GM23338 (cell line): ENCODE measurements around the gene METTL6. TPM values are rescaled to one million over a fixed set of nuclear protein-coding genes. Genes with fewer than 3 reads are reported as not detected.

ENCODE experiments used
- ATAC-seq: fragments of 200-7000 bp; cut with Tn5 transposase; 3 replicates; pipeline ENCODE4 v1.9.1; 2020
- DNase-seq: peaks from one replicate; pipeline ENCODE4 v3.0.0-alpha.2; 2015; ENCODE audit warnings: low spot score
- H2AFZ ChIP-seq: fragments of 200-600 bp; sonication (generic); 2 replicates; pipeline ENCODE4 v1.8.0; 2016; ENCODE audit warnings: antibody characterized with exemption, mild to moderate bottlenecking, moderate library complexity
- H3F3A ChIP-seq: fragments of 200-600 bp; sonication (generic); replicated peaks from 2 replicates; pipeline ENCODE4 v1.8.0; 2017; ENCODE audit warnings: antibody characterized with exemption, mixed run types, low read depth
- H3K27ac ChIP-seq: fragments of 200-600 bp; sonication (generic); 2 replicates; pipeline ENCODE4 v1.6.1; 2016; ENCODE audit warnings: low read depth
- H3K27me3 ChIP-seq: fragments of 200-600 bp; sonication (generic); 2 replicates; pipeline ENCODE4 v1.8.0; 2016; ENCODE audit warnings: mild to moderate bottlenecking, mixed run types, moderate library complexity; ENCODE audit not compliant: insufficient read depth
- H3K36me3 ChIP-seq: fragments of 200-600 bp; sonication (generic); 2 replicates; pipeline ENCODE4 v1.8.0; 2016; ENCODE audit warnings: mild to moderate bottlenecking; ENCODE audit not compliant: insufficient read depth
- H3K4me1 ChIP-seq: fragments of 200-600 bp; sonication (generic); 2 replicates; pipeline ENCODE4 v1.8.0; 2016; ENCODE audit warnings: mild to moderate bottlenecking, moderate library complexity; ENCODE audit not compliant: insufficient read depth
- H3K4me2 ChIP-seq: fragments of 200-600 bp; sonication (generic); 2 replicates; pipeline ENCODE4 v1.7.1; 2017; ENCODE audit warnings: mixed run types
- H3K4me3 ChIP-seq: fragments of 200-600 bp; sonication (generic); 2 replicates; pipeline ENCODE4 v1.6.1; 2016; ENCODE audit warnings: mixed run types
- H3K79me2 ChIP-seq: fragments of 200-600 bp; sonication (generic); replicated peaks from 2 replicates; pipeline ENCODE4 v1.8.0; 2017; ENCODE audit warnings: mild to moderate bottlenecking; ENCODE audit not compliant: insufficient read depth
- H3K9me2 ChIP-seq: fragments of 200-600 bp; sonication (generic); 2 replicates; pipeline ENCODE4 v1.8.0; 2017; ENCODE audit not compliant: insufficient read depth
- H4K20me1 ChIP-seq: fragments of 200-600 bp; sonication (generic); replicated peaks from 2 replicates; pipeline ENCODE4 v1.8.0; 2017; ENCODE audit warnings: mild to moderate bottlenecking; ENCODE audit not compliant: insufficient read depth
- H3K27ac Mint-ChIP-seq: 2 replicates; pipeline ENCODE4 v1.8.0; 2020; ENCODE audit warnings: inconsistent platforms, mild to moderate bottlenecking, moderate library complexity, mixed read lengths
- H3K27me3 Mint-ChIP-seq: 3 replicates; pipeline ENCODE4 v1.8.0; 2022; ENCODE audit warnings: low read depth, mild to moderate bottlenecking, moderate library complexity, mixed read lengths, inconsistent platforms; ENCODE audit not compliant: insufficient read depth, poor library complexity
- H3K36me3 Mint-ChIP-seq: 3 replicates; pipeline ENCODE4 v1.8.0; 2021; ENCODE audit warnings: low read depth, mild to moderate bottlenecking, inconsistent platforms, moderate library complexity, mixed read lengths
- H3K4me1 Mint-ChIP-seq: 3 replicates; pipeline ENCODE4 v1.8.0; 2020; ENCODE audit warnings: mild to moderate bottlenecking, inconsistent platforms, mixed read lengths
- H3K4me3 Mint-ChIP-seq: 3 replicates; pipeline ENCODE4 v1.8.0; 2021; ENCODE audit warnings: moderate library complexity, mild to moderate bottlenecking, inconsistent platforms, mixed read lengths
- H3K9me3 Mint-ChIP-seq: 3 replicates; pipeline ENCODE4 v1.8.0; 2020; ENCODE audit warnings: moderate library complexity, mild to moderate bottlenecking, inconsistent platforms, mixed read lengths
- CREB1 ChIP-seq: fragments of 250-450 bp; sonication (Bioruptor Pico); IDR thresholded peaks from 2 replicates; pipeline ENCODE4 v1.5.0; 2020; ENCODE audit warnings: low read depth, mild to moderate bottlenecking, moderate library complexity
- CTCF ChIP-seq, 2 experiments: fragments of 200-600 bp in 1 of 2; sonication (generic) in 1 of 2; conservative IDR thresholded peaks; 2 replicates each; pipeline versions ENCODE4 v1.5.1 to v1.6.1; 2016 to 2017; ENCODE audit warnings: antibody characterized with exemption in 2 of 2, low read depth in 2 of 2, mild to moderate bottlenecking in 2 of 2, moderate library complexity in 1 of 2
- EZH2 ChIP-seq: fragments of 200-600 bp; sonication (generic); IDR thresholded peaks from one replicate; pipeline ENCODE4 v1.8.0; 2017; ENCODE audit warnings: antibody characterized with exemption, mild to moderate bottlenecking, low read depth; ENCODE audit not compliant: unreplicated experiment
- EZH2phosphoT487 ChIP-seq: fragments of 200-600 bp; sonication (generic); IDR thresholded peaks from one replicate; pipeline ENCODE4 v1.8.1; 2018; ENCODE audit warnings: antibody characterized with exemption; ENCODE audit not compliant: unreplicated experiment
- NANOG ChIP-seq: IDR thresholded peaks from 2 replicates; pipeline ENCODE4 v1.6.1; 2016; ENCODE audit warnings: antibody characterized with exemption, borderline replicate concordance
- POLR2AphosphoS5 ChIP-seq: IDR thresholded peaks from 2 replicates; pipeline ENCODE4 v1.6.1; 2016; ENCODE audit warnings: antibody characterized with exemption, low read depth
- STAT1 ChIP-seq: IDR thresholded peaks from one replicate; pipeline ENCODE4 v1.6.1; 2016; ENCODE audit warnings: antibody characterized with exemption; ENCODE audit not compliant: unreplicated experiment
- ZNF114 ChIP-seq: fragments of 250-450 bp; sonication (Bioruptor Pico); IDR thresholded peaks from 2 replicates; pipeline ENCODE4 v1.5.0; 2020; ENCODE audit warnings: mild to moderate bottlenecking, moderate library complexity
- polyA plus RNA-seq: library from polyadenylated mRNA; unstranded; fragments of >200 nt; fragmentation: Nextera tagmentation; extraction: Ambion mirVana; gene quantifications from 2 replicates; pipeline ENCODE4 v1.2.1, GENCODE V29; 2016
- total RNA-seq: library from RNA; depleted of rRNA; stranded (reverse); fragments of >200 nt; shearing (Covaris generic); gene quantifications from 2 replicates; pipeline ENCODE4 v1.2.3, GENCODE V29; 2014
- TF ChIP-seq, protein P1 (sequence below): fragments of 250-450 bp; sonication (Bioruptor Pico); IDR thresholded peaks from 2 replicates; pipeline ENCODE4 v1.5.0; 2020; ENCODE audit warnings: mild to moderate bottlenecking, moderate library complexity
- TF ChIP-seq, protein P2 (sequence below): IDR thresholded peaks from one replicate; pipeline ENCODE4 v1.6.1; 2018; ENCODE audit warnings: antibody characterized with exemption; ENCODE audit not compliant: unreplicated experiment

Gene METTL6
- total and polyA plus RNA-seq, 2 experiments from 2014 or later: 15.1 to 17.8 TPM

GRCh38 chr3:15384510-15385237 lies 42.7 kb downstream of the METTL6 start (continued):
- TF ChIP-seq, protein P1, sequence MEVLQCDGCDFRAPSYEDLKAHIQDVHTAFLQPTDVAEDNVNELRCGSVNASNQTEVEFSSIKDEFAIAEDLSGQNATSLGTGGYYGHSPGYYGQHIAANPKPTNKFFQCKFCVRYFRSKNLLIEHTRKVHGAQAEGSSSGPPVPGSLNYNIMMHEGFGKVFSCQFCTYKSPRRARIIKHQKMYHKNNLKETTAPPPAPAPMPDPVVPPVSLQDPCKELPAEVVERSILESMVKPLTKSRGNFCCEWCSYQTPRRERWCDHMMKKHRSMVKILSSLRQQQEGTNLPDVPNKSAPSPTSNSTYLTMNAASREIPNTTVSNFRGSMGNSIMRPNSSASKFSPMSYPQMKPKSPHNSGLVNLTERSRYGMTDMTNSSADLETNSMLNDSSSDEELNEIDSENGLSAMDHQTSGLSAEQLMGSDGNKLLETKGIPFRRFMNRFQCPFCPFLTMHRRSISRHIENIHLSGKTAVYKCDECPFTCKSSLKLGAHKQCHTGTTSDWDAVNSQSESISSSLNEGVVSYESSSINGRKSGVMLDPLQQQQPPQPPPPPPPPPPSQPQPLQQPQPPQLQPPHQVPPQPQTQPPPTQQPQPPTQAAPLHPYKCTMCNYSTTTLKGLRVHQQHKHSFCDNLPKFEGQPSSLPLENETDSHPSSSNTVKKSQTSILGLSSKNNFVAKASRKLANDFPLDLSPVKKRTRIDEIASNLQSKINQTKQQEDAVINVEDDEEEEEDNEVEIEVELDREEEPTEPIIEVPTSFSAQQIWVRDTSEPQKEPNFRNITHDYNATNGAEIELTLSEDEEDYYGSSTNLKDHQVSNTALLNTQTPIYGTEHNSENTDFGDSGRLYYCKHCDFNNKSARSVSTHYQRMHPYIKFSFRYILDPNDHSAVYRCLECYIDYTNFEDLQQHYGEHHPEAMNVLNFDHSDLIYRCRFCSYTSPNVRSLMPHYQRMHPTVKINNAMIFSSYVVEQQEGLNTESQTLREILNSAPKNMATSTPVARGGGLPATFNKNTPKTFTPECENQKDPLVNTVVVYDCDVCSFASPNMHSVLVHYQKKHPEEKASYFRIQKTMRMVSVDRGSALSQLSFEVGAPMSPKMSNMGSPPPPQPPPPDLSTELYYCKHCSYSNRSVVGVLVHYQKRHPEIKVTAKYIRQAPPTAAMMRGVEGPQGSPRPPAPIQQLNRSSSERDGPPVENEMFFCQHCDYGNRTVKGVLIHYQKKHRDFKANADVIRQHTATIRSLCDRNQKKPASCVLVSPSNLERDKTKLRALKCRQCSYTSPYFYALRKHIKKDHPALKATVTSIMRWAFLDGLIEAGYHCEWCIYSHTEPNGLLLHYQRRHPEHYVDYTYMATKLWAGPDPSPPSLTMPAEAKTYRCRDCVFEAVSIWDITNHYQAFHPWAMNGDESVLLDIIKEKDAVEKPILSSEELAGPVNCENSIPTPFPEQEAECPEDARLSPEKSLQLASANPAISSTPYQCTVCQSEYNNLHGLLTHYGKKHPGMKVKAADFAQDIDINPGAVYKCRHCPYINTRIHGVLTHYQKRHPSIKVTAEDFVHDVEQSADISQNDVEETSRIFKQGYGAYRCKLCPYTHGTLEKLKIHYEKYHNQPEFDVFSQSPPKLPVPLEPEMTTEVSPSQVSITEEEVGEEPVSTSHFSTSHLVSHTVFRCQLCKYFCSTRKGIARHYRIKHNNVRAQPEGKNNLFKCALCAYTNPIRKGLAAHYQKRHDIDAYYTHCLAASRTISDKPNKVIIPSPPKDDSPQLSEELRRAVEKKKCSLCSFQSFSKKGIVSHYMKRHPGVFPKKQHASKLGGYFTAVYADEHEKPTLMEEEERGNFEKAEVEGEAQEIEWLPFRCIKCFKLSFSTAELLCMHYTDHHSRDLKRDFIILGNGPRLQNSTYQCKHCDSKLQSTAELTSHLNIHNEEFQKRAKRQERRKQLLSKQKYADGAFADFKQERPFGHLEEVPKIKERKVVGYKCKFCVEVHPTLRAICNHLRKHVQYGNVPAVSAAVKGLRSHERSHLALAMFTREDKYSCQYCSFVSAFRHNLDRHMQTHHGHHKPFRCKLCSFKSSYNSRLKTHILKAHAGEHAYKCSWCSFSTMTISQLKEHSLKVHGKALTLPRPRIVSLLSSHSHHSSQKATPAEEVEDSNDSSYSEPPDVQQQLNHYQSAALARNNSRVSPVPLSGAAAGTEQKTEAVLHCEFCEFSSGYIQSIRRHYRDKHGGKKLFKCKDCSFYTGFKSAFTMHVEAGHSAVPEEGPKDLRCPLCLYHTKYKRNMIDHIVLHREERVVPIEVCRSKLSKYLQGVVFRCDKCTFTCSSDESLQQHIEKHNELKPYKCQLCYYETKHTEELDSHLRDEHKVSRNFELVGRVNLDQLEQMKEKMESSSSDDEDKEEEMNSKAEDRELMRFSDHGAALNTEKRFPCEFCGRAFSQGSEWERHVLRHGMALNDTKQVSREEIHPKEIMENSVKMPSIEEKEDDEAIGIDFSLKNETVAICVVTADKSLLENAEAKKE (CRISPR knock-in tag): no peak
- TF ChIP-seq NANOG: no peak

- Histone ChIP-seq H3K27me3 (no peaks in the 10 kb centered on the region), H3K4me1 (no peaks in the 10 kb centered on the region; the same call in 1 of the 2 replicates), H3K4me3 (no peak overlapping the region), H3K36me3 (no peaks in the 10 kb centered on the region), H3K27ac (no peak overlapping the region), H3K79me2 (no peaks in the 10 kb centered on the region), H3F3A (no peaks in the 10 kb centered on the region), H3K9me2 (no peaks in the 10 kb centered on the region), H3K4me2 (no peak overlapping the region), H2AFZ (no peak overlapping the region), H4K20me1 (no peaks in the 10 kb centered on the region)
- no peak overlapping the region for H3K4me3 Mint-ChIP-seq
- peaks cover 4% of the 10 kb centered on the region for H3K27me3 Mint-ChIP-seq
- TF ChIP-seq POLR2AphosphoS5 (no peak), EZH2 (no peak), NANOG (no peak), CREB1 (CRISPR knock-in tag) (no peak), CTCF (conservative IDR thresholded peaks at IDR 0.05; ENCODE audit: low read depth in 2 of 2) (no peak), STAT1 (no peak), ZNF114 (CRISPR knock-in tag) (no peak), EZH2phosphoT487 (no peak)
- TF ChIP-seq, protein P2, sequence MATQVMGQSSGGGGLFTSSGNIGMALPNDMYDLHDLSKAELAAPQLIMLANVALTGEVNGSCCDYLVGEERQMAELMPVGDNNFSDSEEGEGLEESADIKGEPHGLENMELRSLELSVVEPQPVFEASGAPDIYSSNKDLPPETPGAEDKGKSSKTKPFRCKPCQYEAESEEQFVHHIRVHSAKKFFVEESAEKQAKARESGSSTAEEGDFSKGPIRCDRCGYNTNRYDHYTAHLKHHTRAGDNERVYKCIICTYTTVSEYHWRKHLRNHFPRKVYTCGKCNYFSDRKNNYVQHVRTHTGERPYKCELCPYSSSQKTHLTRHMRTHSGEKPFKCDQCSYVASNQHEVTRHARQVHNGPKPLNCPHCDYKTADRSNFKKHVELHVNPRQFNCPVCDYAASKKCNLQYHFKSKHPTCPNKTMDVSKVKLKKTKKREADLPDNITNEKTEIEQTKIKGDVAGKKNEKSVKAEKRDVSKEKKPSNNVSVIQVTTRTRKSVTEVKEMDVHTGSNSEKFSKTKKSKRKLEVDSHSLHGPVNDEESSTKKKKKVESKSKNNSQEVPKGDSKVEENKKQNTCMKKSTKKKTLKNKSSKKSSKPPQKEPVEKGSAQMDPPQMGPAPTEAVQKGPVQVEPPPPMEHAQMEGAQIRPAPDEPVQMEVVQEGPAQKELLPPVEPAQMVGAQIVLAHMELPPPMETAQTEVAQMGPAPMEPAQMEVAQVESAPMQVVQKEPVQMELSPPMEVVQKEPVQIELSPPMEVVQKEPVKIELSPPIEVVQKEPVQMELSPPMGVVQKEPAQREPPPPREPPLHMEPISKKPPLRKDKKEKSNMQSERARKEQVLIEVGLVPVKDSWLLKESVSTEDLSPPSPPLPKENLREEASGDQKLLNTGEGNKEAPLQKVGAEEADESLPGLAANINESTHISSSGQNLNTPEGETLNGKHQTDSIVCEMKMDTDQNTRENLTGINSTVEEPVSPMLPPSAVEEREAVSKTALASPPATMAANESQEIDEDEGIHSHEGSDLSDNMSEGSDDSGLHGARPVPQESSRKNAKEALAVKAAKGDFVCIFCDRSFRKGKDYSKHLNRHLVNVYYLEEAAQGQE: no peak
- H3K4me1 Mint-ChIP-seq: peaks cover 5% of the 10 kb centered on the region; the same call in 2 of the 3 replicates
- no peak for DNase-seq
- no peak overlapping the region for H3K27ac Mint-ChIP-seq
- ATAC-seq: no peak
- H3K36me3 Mint-ChIP-seq: 0 out of 3 replicates have a peak, but pooled peaks cover 3% of the 10 kb centered on the region
- peaks cover 23% of the 10 kb centered on the region for H3K9me3 Mint-ChIP-seq
Observed at GRCh38 chr3:15382405-15382923, 44.9 kb downstream of the METTL6 start.
